Spleen (tissue), 11 donors: ENCODE data around the gene COL17A1. TPM values are rescaled to one million over a fixed set of nuclear protein-coding genes. Genes with fewer than 3 reads are reported as not detected.

Experiments
- DNase-seq: peaks from one replicate; pipeline ENCODE4 v3.0.0-alpha.2; 2020
- H3K27ac ChIP-seq, 8 donors: fragments of 200-600 bp; sonication (generic) in 7 of 8; 1 replicate in 4 of 8; 2 replicates in 4 of 8; pipeline versions ENCODE4 v1.5.0 to v1.8.0; 2016 to 2021; ENCODE audit warnings: inconsistent platforms in 4 of 8, mild to moderate bottlenecking in 4 of 8, moderate library complexity in 1 of 8
- H3K27me3 ChIP-seq, 7 donors: fragments of 200-600 bp; sonication (generic) in 6 of 7; replicated peaks in 1 of 7; 1 replicate in 4 of 7; 2 replicates in 3 of 7; pipeline versions ENCODE4 v1.5.0 to v1.8.0; 2016 to 2021; ENCODE audit warnings: inconsistent platforms in 3 of 7, mild to moderate bottlenecking in 1 of 7
- H3K36me3 ChIP-seq, 6 donors: fragments of 200-600 bp; sonication (generic) in 5 of 6; 1 replicate in 4 of 6; 2 replicates in 2 of 6; pipeline versions ENCODE4 v1.5.0 to v1.8.0; 2016 to 2021; ENCODE audit warnings: inconsistent platforms in 2 of 6
- H3K4me1 ChIP-seq, 6 donors: fragments of 200-600 bp; sonication (generic) in 5 of 6; 1 replicate in 3 of 6; 2 replicates in 3 of 6; pipeline versions ENCODE4 v1.5.0 to v1.8.0; 2016 to 2021; ENCODE audit warnings: inconsistent platforms in 3 of 6
- H3K4me3 ChIP-seq, 8 donors: fragments of 200-600 bp; sonication (generic) in 7 of 8; 1 replicate in 4 of 8; 2 replicates in 4 of 8; pipeline versions ENCODE4 v1.5.0 to v1.8.0; 2016 to 2021; ENCODE audit warnings: inconsistent platforms in 4 of 8, mild to moderate bottlenecking in 4 of 8, moderate library complexity in 2 of 8
- H3K9me3 ChIP-seq, 8 donors: fragments of 200-600 bp; sonication (generic) in 7 of 8; 1 replicate in 4 of 8; 2 replicates in 4 of 8; pipeline versions ENCODE4 v1.5.0 to v1.8.0; 2016 to 2021; ENCODE audit warnings: inconsistent platforms in 4 of 8
- CTCF ChIP-seq, 11 experiments: fragments of 200-600 bp in 7 of 11; fragments of 450-650 bp in 4 of 11; sonication (generic) in 4 of 11; IDR thresholded peaks in 8 of 11; conservative IDR thresholded peaks in 3 of 11; 1 replicate in 7 of 11; 2 replicates in 4 of 11; pipeline versions ENCODE4 v1.4.0 to v1.8.0; 2016 to 2021; ENCODE audit warnings: antibody characterized with exemption in 11 of 11, inconsistent platforms in 4 of 11, mild to moderate bottlenecking in 1 of 11
- POLR2A ChIP-seq, 3 donors: fragments of 450-650 bp; IDR thresholded peaks; one replicate each; pipeline ENCODE4 v1.5.1; 2017; ENCODE audit warnings: antibody characterized with exemption in 3 of 3, mild to moderate bottlenecking in 1 of 3
- POLR2AphosphoS5 ChIP-seq, 3 donors: sonication (generic); formaldehyde crosslinking; IDR thresholded peaks; one replicate each; pipeline ENCODE4 v1.5.1; 2017; ENCODE audit warnings: antibody characterized with exemption in 3 of 3
- WGBS, 5 donors: extraction: QIAGEN DNeasy Blood & Tissue Kit in 3 of 5; methylation state at CpG; one replicate each; pipeline versions ENCODE4 v1.1.5 to v1.1.7; 2013 to 2018; 5-methylcytosine and 5-hydroxymethylcytosine counted together
- intact Hi-C: fragments of 100-400 bp; cut with DNase I; formaldehyde crosslinking; loops from one replicate; pipeline ENCODE4 v1.15.0; 2023; ENCODE audit warnings: low total_unique reads
- polyA plus RNA-seq, 3 donors: library from polyadenylated mRNA; stranded (reverse); fragments of 200-250 nt; gene quantifications; one replicate each; pipeline ENCODE4 v1.2.1, GENCODE V29; 2013
- total RNA-seq, 7 donors: library from RNA; depleted of rRNA in 3 of 7; stranded (reverse); fragments of >200 nt in 3 of 7; fragmentation: NEBNext Ultra II Directional in 4 of 7; extraction: Animal tissue kit (Norgen Biotek cat#: 25700) in 4 of 7; gene quantifications; one replicate each; pipeline versions ENCODE4 v1.1.0 to v1.2.1, GENCODE V29; 2016 to 2021
- donor health status: healthy with polysubstance abuse.
- donor health status: DM: no; HTN: no; CAD: no; lungs with moderate emphysema.
- donor health status: DM: no; HTN: no; CAD: no.
- donor health status: Bipolar disorder and iron deficiency.
- donor health status: healthy.
- donor health status: DM: no; HTN: no; CAD: no.
- donor health status: DM: yes; HTN: yes; CAD: no.

COL17A1 gene
- total and polyA plus RNA-seq, 10 donors: 0.50 to 5.9 (median 1.8) TPM

GRCh38 chr10:104038958-104039752 lies 46.5 kb downstream of the COL17A1 start:
- TF ChIP-seq POLR2AphosphoS5 (IDR thresholded peaks at IDR 0.05) (no peak), CTCF (IDR thresholded peaks at IDR 0.05 in 8 of 11, conservative IDR thresholded peaks at IDR 0.05 in 3 of 11) (no peak), POLR2A (IDR thresholded peaks at IDR 0.05) (no peak)

GRCh38 chr10:104038537-104038936 lies 47.1 kb downstream of the COL17A1 start:
- no peaks in the 10 kb centered on the region for H3K27me3 ChIP-seq
- intact Hi-C loops: no loop called here
- no peak overlapping the region for H3K4me3 ChIP-seq
- peaks cover 0 to 13% (median 0%) of the 10 kb centered on the region in 6 donors for H3K4me1 ChIP-seq
- no peaks in the 10 kb centered on the region for H3K9me3 ChIP-seq
- no peak overlapping the region for H3K27ac ChIP-seq
- TF ChIP-seq CTCF (IDR thresholded peaks at IDR 0.05 in 8 of 11, conservative IDR thresholded peaks at IDR 0.05 in 3 of 11) (no peak), POLR2A (IDR thresholded peaks at IDR 0.05) (no peak), POLR2AphosphoS5 (IDR thresholded peaks at IDR 0.05) (no peak)
- H3K36me3 ChIP-seq: peaks cover 0 to 8% (median 0%) of the 10 kb centered on the region in 6 donors
- DNase-seq: no peak
- 91 to 97% (median 93%) methylated on average over 8 of the region's 8 CpGs for WGBS, 5 donors

More at GRCh38 chr10:104038958-104039752, 46.5 kb downstream of the COL17A1 start:
- H3K36me3 ChIP-seq: peaks cover 0 to 2% (median 0%) of the 10 kb centered on the region in 6 donors
- H3K27ac ChIP-seq: no peak overlapping the region
- H3K9me3 ChIP-seq: no peaks in the 10 kb centered on the region
- H3K4me1 ChIP-seq: peaks cover 0 to 11% (median 0%) of the 10 kb centered on the region in 6 donors
- WGBS, 5 donors: 83 to 93% (median 89%) methylated on average over 5 to 7 of the region's 7 CpGs
- no peak for DNase-seq
- intact Hi-C loops: no loop called here
- no peak overlapping the region for H3K4me3 ChIP-seq
- no peaks in the 10 kb centered on the region for H3K27me3 ChIP-seq

GRCh38 chr10:104037261-104037951 lies 48.3 kb downstream of the COL17A1 start:
- WGBS, 5 donors: 78 to 89% (median 85%) methylated on average over 15 to 16 of the region's 16 CpGs
- peaks cover 0 to 19% (median 0%) of the 10 kb centered on the region in 6 donors for H3K4me1 ChIP-seq
- DNase-seq: no peak
- no peaks in the 10 kb centered on the region for H3K9me3 ChIP-seq
- H3K36me3 ChIP-seq: peaks cover 0 to 19% (median 0%) of the 10 kb centered on the region in 6 donors
- no peak for TF ChIP-seq CTCF (IDR thresholded peaks at IDR 0.05 in 8 of 11, conservative IDR thresholded peaks at IDR 0.05 in 3 of 11)
- no peak for TF ChIP-seq POLR2AphosphoS5 (IDR thresholded peaks at IDR 0.05)
- TF ChIP-seq POLR2A (IDR thresholded peaks at IDR 0.05): no peak
- no peak overlapping the region for H3K4me3 ChIP-seq
- H3K27me3 ChIP-seq: no peaks in the 10 kb centered on the region
- intact Hi-C loops: no loop called here
- no peak overlapping the region for H3K27ac ChIP-seq
